Adipocyte (in vitro differentiated cells): Measurements from ENCODE around the gene CYFIP1.

Experiments
- DNase-seq: peaks from one replicate; pipeline ENCODE4 v3.0.0-alpha.2; 2015; ENCODE audit warnings: low read depth
- H3K27me3 ChIP-seq: replicated peaks from 2 replicates; pipeline ENCODE4 v1.7.0; 2013; ENCODE audit warnings: mild to moderate bottlenecking, low read length, moderate library complexity; ENCODE audit not compliant: control insufficient read depth, insufficient read depth
- H3K36me3 ChIP-seq: 2 replicates; pipeline ENCODE4 v1.7.0; 2013; ENCODE audit warnings: low read length, mild to moderate bottlenecking, moderate library complexity; ENCODE audit not compliant: control insufficient read depth, insufficient read depth, severe bottlenecking
- H3K4me1 ChIP-seq: 2 replicates; pipeline ENCODE4 v1.7.0; 2013; ENCODE audit warnings: mild to moderate bottlenecking, low read length, moderate library complexity; ENCODE audit not compliant: control insufficient read depth, insufficient read depth
- H3K4me3 ChIP-seq: 2 replicates; pipeline ENCODE4 v1.7.0; 2013; ENCODE audit warnings: mild to moderate bottlenecking, low read length, moderate library complexity
- H3K9ac ChIP-seq: 2 replicates; pipeline ENCODE4 v1.7.0; 2013; ENCODE audit warnings: mild to moderate bottlenecking, low read length, moderate library complexity
- H3K9me3 ChIP-seq: 2 replicates; pipeline ENCODE4 v1.7.0; 2013; ENCODE audit warnings: mild to moderate bottlenecking, low read length, moderate library complexity; ENCODE audit not compliant: control insufficient read depth

The CYFIP1 gene

DNA sequence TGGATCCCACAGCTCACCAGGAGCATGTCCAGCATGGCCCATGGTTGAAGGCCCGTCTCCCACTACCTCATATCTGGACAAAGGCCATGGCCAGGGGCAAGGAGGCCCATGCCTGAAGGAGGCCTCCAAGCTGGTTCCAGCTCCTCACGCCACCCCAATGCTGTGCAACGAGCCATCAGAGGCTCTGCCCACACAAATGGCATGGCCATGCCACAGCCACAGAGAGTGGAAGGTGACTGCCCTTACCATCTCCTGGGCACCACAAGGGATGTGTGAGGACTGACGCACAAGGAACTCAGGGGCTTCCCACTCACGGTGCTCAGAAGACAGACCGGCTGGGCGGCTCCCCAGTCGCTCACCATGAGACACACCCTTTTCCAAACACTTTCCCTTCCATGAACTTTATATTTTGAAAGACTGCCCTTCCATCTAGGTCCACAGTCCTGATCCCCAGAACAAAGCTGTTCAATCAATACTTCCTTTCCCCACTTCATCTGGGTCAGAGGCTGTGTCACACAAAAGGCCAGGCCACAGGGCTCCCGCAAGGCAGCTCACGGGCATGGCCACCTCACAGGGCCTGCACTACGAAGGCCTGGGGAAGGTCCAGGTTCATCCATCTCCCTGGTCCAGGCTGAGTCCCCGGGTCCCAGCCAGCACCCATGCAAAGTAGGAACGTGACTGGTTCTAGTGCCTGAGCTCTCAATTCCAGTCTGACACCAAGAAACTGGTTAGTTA lies 66.4 kb downstream of the CYFIP1 start:
- H3K9ac ChIP-seq, result no peak overlapping the region
- no peaks in the 10 kb centered on the region for H3K4me1 ChIP-seq
- H3K36me3 ChIP-seq, result peaks cover 93% of the 10 kb centered on the region
- no peak for DNase-seq
- H3K9me3 ChIP-seq, result no peaks in the 10 kb centered on the region
- no peaks in the 10 kb centered on the region for H3K27me3 ChIP-seq
- H3K4me3 ChIP-seq, result no peak overlapping the region

DNA sequence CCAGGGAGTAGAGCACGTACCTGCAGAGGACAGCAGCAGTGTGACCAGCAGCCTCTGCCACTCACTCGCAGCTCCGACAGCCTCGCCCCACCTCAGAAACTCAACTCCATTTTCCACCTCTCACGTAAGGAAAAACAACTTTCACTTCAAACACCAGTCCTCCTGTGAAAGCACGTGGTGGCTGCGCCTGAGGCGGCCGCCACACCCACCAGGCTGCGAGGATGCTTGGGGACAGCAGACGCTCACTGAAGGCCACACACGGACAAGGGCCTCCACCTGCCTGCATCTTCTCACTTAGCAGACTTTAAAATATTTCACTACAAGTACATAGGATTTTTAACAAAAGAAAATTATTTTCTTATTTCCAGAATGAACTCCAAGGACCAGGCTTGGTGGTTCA lies 67.9 kb downstream of the CYFIP1 start:
- no peaks in the 10 kb centered on the region for H3K9me3 ChIP-seq
- H3K4me3 ChIP-seq, result no peak overlapping the region
- H3K27me3 ChIP-seq, result no peaks in the 10 kb centered on the region
- no peak overlapping the region for H3K9ac ChIP-seq
- no peaks in the 10 kb centered on the region for H3K4me1 ChIP-seq
- no peak for DNase-seq
- H3K36me3 ChIP-seq, result peaks cover 94% of the 10 kb centered on the region

DNA sequence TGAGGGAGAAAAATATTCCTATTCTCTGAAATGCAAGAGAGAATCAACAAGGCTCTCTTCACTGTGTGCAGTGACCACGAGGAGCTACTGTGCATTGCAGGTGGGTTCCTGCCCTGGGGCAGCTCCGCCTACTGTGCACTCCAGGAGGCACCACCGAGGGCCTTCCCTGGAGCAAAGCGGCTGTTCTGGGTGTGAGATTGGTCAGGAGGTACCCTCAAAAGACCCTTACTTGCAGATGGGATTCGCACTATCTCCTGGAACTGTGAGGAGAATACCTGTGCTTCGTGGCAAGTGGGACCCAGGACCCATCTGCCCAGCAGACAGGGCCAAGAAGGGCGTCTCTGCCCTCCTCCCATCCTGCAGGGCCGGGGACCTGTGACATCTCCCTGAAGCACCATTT lies 68.9 kb downstream of the CYFIP1 start:
- Histone ChIP-seq H3K9me3 (no peaks in the 10 kb centered on the region), H3K4me3 (no peak overlapping the region), H3K9ac (no peak overlapping the region), H3K4me1 (no peaks in the 10 kb centered on the region), H3K27me3 (no peaks in the 10 kb centered on the region), H3K36me3 (peaks cover 92% of the 10 kb centered on the region)
- DNase-seq, result no peak

DNA sequence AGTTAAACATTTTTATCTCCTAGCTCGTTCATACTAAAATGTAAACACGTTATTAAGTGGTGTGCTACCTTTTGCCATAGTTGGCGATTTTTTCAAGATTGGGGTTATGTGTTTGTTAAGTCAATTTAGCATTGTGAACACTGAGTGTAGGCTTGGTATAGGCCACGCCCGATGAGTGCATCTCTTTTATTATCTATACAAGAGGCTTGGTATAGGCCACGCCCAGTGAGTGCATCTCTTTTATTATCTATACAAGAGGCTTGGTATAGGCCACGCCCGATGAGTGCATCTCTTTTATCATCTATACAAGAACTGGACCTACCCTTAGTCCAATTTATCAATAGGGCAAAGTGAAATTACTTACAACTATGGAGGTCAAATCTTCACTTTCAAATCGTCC lies 71.3 kb downstream of the CYFIP1 start:
- Histone ChIP-seq H3K9ac (no peak overlapping the region), H3K4me3 (no peak overlapping the region), H3K4me1 (no peaks in the 10 kb centered on the region), H3K36me3 (peaks cover 80% of the 10 kb centered on the region), H3K27me3 (no peaks in the 10 kb centered on the region), H3K9me3 (no peaks in the 10 kb centered on the region)
- no peak for DNase-seq

DNA sequence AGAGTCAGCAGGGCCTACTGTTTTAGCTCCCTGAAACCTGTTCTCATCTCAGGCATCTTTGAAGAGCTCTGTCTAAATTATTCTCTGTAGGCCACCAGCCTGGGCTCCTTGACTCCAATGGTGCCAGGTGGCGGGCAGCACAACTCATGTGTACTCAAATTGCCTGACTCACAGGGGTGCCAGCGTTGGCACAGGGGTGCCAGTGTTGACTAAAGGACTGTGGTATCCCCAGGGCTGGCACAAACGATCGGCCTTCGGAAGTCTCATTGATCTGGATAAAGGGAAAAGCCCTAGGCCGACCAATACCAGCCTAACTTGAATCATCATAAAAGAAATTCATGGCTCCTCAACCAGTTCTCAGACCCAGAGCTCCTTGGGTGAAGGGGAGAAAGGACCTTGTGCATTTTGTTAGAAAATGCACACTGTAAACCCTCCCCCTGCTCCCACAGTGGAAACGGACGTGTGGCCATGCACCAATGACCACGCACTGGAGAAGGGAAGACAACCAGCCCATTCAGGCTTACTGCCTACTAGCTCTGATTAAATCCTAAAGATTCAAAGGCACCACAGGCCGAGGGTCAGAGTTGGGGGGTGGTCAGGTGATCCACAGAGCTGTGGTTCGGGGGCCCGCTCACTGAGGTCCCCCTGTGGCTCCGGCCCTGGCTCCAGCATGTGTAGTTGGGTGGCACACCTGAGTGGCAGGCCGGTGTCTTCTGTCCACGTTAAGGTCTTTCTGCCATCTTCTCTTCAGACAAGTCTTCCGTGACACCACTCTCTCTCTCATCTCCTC lies 72.8 kb downstream of the CYFIP1 start:
- H3K4me1 ChIP-seq, result no peaks in the 10 kb centered on the region
- no peak overlapping the region for H3K4me3 ChIP-seq
- no peaks in the 10 kb centered on the region for H3K9me3 ChIP-seq
- no peak overlapping the region for H3K9ac ChIP-seq
- no peaks in the 10 kb centered on the region for H3K27me3 ChIP-seq
- peaks cover 83% of the 10 kb centered on the region for H3K36me3 ChIP-seq
- no peak for DNase-seq

DNA sequence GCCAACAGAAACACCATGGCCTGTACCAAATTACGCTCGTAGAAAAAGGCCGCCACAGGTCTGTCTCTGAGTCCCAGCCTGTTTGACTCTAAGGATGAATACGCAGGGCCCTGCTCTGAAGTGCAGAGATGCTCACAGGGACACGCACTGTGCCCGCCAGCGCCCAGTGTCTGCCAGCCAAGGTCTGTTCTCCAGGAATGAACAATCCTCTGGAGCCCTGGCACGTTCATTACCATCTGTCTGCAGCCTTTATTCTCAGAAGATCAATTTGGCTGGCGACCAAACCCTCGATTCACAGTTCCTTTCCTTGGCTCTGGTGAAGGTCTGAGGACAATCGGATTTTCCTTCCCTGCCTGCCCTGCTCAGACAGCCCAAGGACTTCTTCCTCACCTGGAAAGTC lies 75.4 kb downstream of the CYFIP1 start:
- no peak for DNase-seq
- H3K27me3 ChIP-seq, result no peaks in the 10 kb centered on the region
- H3K4me3 ChIP-seq, result no peak overlapping the region
- H3K9me3 ChIP-seq, result no peaks in the 10 kb centered on the region
- H3K36me3 ChIP-seq, result peaks cover 75% of the 10 kb centered on the region
- H3K9ac ChIP-seq, result no peak overlapping the region
- H3K4me1 ChIP-seq, result no peaks in the 10 kb centered on the region

DNA sequence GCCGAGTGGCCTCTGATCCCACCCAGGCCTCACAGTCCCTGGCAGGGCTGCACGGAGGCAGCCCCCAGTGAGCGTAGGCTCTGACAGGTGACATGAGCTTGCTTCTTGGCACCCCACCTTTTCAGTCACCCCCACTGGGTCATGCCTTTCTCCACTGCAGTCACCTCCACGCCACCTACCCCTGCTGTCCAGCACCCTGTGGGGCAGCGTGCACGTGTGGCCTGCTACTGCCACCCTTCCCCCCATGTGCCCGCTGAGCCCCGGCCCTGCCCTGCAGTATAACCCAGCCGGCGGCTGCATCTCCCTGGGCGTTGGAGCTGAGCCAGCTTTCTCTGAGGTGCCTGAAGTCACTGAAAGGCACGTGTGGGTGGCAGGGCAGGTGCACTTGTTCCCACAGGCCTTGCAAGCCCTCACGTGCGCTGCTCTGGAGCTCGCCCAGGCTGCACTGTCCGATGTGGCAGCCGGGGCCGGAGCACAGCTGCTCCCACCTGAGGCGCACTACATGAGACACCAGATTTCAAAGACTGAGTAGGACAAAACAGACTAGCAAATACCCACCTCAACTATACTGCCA lies 76.1 kb downstream of the CYFIP1 start:
- Histone ChIP-seq H3K9me3 (no peaks in the 10 kb centered on the region), H3K27me3 (no peaks in the 10 kb centered on the region), H3K9ac (no peak overlapping the region), H3K4me3 (no peak overlapping the region), H3K4me1 (no peaks in the 10 kb centered on the region), H3K36me3 (peaks cover 75% of the 10 kb centered on the region)
- no peak for DNase-seq

DNA sequence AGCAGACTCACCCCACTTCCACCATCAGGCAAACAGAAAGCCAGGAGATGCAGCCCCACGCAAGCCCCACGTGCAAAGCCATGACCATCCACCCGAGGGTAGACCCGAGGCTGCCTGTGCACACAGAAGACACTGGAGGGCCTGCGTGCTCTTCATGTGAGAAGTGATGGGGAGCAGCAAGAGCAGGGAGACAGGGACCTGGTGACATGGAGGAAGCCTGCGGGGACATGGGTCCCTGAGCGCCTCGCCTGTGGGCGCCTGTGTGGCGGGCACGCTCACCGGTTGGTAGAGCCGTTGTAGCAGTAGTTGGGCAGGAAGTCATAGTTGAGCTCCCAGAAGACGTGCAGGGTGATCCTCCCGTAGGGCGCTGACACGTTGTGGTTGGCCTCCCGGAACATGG lies 76.7 kb downstream of the CYFIP1 start:
- Histone ChIP-seq H3K9ac (no peak overlapping the region), H3K27me3 (no peaks in the 10 kb centered on the region), H3K4me3 (no peak overlapping the region), H3K9me3 (no peaks in the 10 kb centered on the region), H3K4me1 (no peaks in the 10 kb centered on the region), H3K36me3 (peaks cover 70% of the 10 kb centered on the region)
- no peak for DNase-seq

DNA sequence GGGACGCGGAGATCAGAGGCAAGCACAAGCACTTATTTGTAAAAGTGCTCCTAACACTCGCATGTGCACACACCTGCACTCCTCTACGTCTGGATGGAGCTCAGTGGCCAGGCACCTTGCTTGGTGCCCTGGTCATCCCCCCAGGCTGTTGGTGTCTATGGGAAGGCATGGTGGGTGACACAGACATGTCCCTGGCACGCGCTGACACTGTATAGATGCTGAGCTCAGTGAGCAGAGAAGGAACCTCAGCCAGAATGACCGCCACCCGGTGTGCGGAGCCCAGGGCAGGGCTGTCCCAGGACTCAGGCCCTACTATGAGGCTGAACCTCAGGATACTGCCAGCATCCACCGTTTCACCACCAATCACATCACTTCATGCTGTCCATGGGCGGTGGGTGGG lies 77.2 kb downstream of the CYFIP1 start:
- no peaks in the 10 kb centered on the region for H3K9me3 ChIP-seq
- no peaks in the 10 kb centered on the region for H3K27me3 ChIP-seq
- H3K36me3 ChIP-seq, result peaks cover 66% of the 10 kb centered on the region
- no peak overlapping the region for H3K4me3 ChIP-seq
- no peak overlapping the region for H3K9ac ChIP-seq
- DNase-seq, result no peak
- H3K4me1 ChIP-seq, result no peaks in the 10 kb centered on the region

DNA sequence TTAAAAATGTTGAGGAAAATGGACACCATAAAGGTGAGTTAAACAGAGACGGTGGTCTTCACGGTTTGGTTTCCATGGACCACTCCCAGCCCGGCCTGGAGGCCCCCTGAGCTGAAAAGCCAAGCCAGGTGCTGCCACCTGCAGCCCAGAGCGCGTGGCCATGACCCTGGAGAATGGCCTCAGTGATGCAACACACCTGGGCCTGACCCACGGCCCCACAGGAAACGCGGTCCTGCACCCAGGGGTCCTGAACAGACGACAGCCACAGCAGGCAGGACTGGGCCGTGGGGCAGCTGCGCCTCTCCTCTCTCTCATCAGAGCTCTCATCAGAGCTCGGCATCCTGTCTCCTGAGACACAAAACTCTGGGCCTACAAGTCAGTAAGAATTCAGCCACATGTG lies 77.6 kb downstream of the CYFIP1 start:
- no peak for DNase-seq
- H3K9me3 ChIP-seq, result no peaks in the 10 kb centered on the region
- H3K27me3 ChIP-seq, result no peaks in the 10 kb centered on the region
- peaks cover 65% of the 10 kb centered on the region for H3K36me3 ChIP-seq
- H3K9ac ChIP-seq, result no peak overlapping the region
- H3K4me3 ChIP-seq, result no peak overlapping the region
- H3K4me1 ChIP-seq, result no peaks in the 10 kb centered on the region

DNA sequence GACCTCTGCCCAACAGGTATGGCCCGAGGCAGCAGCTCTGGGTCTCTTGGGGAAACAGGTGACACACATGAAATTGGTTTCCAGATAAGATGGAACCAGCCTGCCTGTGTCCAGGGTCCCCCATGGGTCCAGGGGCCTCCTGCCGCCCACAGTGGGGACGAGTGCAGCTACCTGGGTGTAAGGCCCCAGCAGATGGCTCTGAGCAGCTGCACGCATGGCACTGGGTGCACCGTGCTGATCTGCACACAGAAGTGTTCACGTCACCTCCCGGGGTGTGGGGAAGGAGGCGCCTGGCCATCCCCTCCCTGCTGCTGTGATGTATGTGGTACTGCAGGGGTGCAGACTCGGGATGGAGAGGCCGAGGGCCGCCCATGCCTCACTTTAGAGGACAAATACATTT lies 78.1 kb downstream of the CYFIP1 start:
- Histone ChIP-seq H3K36me3 (peaks cover 63% of the 10 kb centered on the region), H3K9ac (no peak overlapping the region), H3K4me1 (no peaks in the 10 kb centered on the region), H3K27me3 (no peaks in the 10 kb centered on the region), H3K4me3 (no peak overlapping the region), H3K9me3 (no peaks in the 10 kb centered on the region)
- no peak for DNase-seq
